Measurements from ENCODE around the gene CENPN. TPM values are rescaled to one million over a fixed set of nuclear protein-coding genes. Genes with fewer than 3 reads are reported as not detected.

The CENPN gene
- total and polyA plus RNA-seq, 10 of the 15 experiments (the other 5 are each of a cell fraction or from before 2014, with no cell fraction given): 39.8 to 143 (median 66.8) TPM

DNA sequence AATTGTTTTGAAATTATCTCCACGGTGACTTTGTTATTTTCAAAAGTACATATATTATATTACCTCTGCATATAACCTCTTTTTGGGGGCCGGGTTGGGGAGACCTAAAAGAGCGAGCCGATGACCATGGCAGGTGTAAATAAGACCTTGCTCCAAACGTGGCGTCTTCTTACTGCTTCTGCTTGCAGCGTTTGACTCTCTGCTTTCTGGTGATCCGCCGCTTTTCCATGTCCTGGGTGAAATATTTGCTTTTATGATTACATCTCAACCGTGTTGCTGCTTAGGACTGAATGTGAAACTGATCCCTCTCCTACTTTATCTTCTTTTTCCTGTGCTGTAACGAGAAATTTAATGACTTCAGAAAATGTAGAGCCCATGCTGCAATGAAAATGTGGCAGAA is 46.7 kb downstream of the CENPN start:
- H3K27me3 ChIP-seq (replicated peaks in 1 of 2; ENCODE audit: control insufficient read depth in 2 of 2, insufficient read depth in 2 of 2, low read length in 1 of 2): no peaks in the 10 kb centered on the region
- WGBS (ENCODE audit: insufficient coverage, insufficient replicate concordance, low lambda C conversion rate, missing lambda C conversion rate): 58% methylated on average over 11 of the region's 11 CpGs
- no peak overlapping the region for H3K4me2 ChIP-seq (ENCODE audit: control insufficient read depth, insufficient read depth)

More for the DNA sequence above, 46.7 kb downstream of the CENPN start:
- Histone ChIP-seq H3K9me3 (replicated peaks; ENCODE audit: control insufficient read depth, insufficient read depth, low read length) (no peaks in the 10 kb centered on the region; the same call in 2 of the 3 replicates), H3K27ac (ENCODE audit: control insufficient read depth, insufficient read depth) (no peak overlapping the region), H3K36me3 (ENCODE audit: control insufficient read depth in 2 of 2, insufficient read depth in 2 of 2, low read length in 1 of 2) (no peaks in the 10 kb centered on the region), H2AFZ (ENCODE audit: control insufficient read depth, low read depth, low read length) (no peak overlapping the region), H3K9ac (ENCODE audit: control insufficient read depth, insufficient read depth, low read length) (no peak overlapping the region), H4K20me1 (ENCODE audit: control insufficient read depth, insufficient read depth) (no peaks in the 10 kb centered on the region), H3K79me2 (ENCODE audit: control insufficient read depth, insufficient read depth, low read length) (no peaks in the 10 kb centered on the region), H3K4me3 (no peak overlapping the region), H3K4me1 (ENCODE audit: control insufficient read depth, insufficient read depth, low read length) (no peaks in the 10 kb centered on the region)
- no TSS peak for BruUV-seq (replicated peaks)
- DNase-seq (ENCODE audit: low read depth, low spot score) (no peak), ATAC-seq (no peak), FAIRE-seq (no peak)
- RAD21 ChIA-PET (ENCODE audit: unreplicated experiment): no interaction called here
- TF ChIP-seq EGR1 (IDR thresholded peaks at IDR 0.05; ENCODE audit: borderline replicate concordance in 1 of 2, low read depth in 2 of 2, low read length in 2 of 2) (no peak), ZBTB4 (CRISPR knock-in tag; IDR thresholded peaks at IDR 0.05) (no peak), MTA2 (IDR thresholded peaks at IDR 0.05; ENCODE audit: low read depth) (no peak), CHD4 (IDR thresholded peaks at IDR 0.05) (no peak), ESRRA (IDR thresholded peaks at IDR 0.05; ENCODE audit: low read length) (no peak), RAD21 (IDR thresholded peaks at IDR 0.05; ENCODE audit: insufficient read depth, low read depth, low read length) (no peak), E2F4 (IDR thresholded peaks at IDR 0.05; ENCODE audit: low read depth, low read length) (no peak), SMC3 (IDR thresholded peaks at IDR 0.05; ENCODE audit: borderline replicate concordance, low read length) (no peak), FOXK2 (IDR thresholded peaks at IDR 0.05) (no peak), ZNF622 (IDR thresholded peaks at IDR 0.05) (no peak), POLR2AphosphoS5 (IDR thresholded peaks at IDR 0.05; ENCODE audit: low read length) (no peak), CEBPB (IDR thresholded peaks at IDR 0.05; ENCODE audit: borderline replicate concordance in 1 of 2, low read depth in 2 of 2, low read length in 2 of 2) (no peak), BMI1 (IDR thresholded peaks at IDR 0.05; ENCODE audit: borderline replicate concordance) (no peak), TAF1 (IDR thresholded peaks at IDR 0.05; ENCODE audit: borderline replicate concordance, low read depth, low read length) (no peak), JUNB (IDR thresholded peaks at IDR 0.05) (no peak), TCF12 (IDR thresholded peaks at IDR 0.05; ENCODE audit: low read depth, low read length) (no peak), HDAC6 (IDR thresholded peaks at IDR 0.05; ENCODE audit: unreplicated experiment) (no peak), MTA3 (IDR thresholded peaks at IDR 0.05; ENCODE audit: borderline replicate concordance, low read length) (no peak)
- TF ChIP-seq, protein P1, sequence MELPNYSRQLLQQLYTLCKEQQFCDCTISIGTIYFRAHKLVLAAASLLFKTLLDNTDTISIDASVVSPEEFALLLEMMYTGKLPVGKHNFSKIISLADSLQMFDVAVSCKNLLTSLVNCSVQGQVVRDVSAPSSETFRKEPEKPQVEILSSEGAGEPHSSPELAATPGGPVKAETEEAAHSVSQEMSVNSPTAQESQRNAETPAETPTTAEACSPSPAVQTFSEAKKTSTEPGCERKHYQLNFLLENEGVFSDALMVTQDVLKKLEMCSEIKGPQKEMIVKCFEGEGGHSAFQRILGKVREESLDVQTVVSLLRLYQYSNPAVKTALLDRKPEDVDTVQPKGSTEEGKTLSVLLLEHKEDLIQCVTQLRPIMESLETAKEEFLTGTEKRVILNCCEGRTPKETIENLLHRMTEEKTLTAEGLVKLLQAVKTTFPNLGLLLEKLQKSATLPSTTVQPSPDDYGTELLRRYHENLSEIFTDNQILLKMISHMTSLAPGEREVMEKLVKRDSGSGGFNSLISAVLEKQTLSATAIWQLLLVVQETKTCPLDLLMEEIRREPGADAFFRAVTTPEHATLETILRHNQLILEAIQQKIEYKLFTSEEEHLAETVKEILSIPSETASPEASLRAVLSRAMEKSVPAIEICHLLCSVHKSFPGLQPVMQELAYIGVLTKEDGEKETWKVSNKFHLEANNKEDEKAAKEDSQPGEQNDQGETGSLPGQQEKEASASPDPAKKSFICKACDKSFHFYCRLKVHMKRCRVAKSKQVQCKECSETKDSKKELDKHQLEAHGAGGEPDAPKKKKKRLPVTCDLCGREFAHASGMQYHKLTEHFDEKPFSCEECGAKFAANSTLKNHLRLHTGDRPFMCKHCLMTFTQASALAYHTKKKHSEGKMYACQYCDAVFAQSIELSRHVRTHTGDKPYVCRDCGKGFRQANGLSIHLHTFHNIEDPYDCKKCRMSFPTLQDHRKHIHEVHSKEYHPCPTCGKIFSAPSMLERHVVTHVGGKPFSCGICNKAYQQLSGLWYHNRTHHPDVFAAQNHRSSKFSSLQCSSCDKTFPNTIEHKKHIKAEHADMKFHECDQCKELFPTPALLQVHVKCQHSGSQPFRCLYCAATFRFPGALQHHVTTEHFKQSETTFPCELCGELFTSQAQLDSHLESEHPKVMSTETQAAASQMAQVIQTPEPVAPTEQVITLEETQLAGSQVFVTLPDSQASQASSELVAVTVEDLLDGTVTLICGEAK (IDR thresholded peaks at IDR 0.05; ENCODE audit: borderline replicate concordance): no peak
- POLR2A ChIA-PET: no interaction called here
- CTCF ChIA-PET: no interaction called here
- intact Hi-C loops (cut with micrococcal nuclease; ENCODE audit: unreplicated experiment) (no loop called here), in situ Hi-C loops (cut with MboI) (no loop called here)
- SMC1A ChIA-PET (ENCODE audit: uncharacterized antibody, unreplicated experiment): no interaction called here

Data from GM12878 (cell line).